ENCODE results near the gene TRIM67.

GRCh38 chr1:231160895-231161666 is 777 bp upstream of the TRIM67 start:
- TF ChIP-seq POLR2AphosphoS5 (IDR thresholded peaks at IDR 0.05; ENCODE audit: low read depth, low read length) (no peak), POLR2A (IDR thresholded peaks at IDR 0.05; ENCODE audit: low read depth, low read length) (no peak), TAF1 (IDR thresholded peaks at IDR 0.05; ENCODE audit: borderline replicate concordance, low read depth, low read length) (no peak)
